ENCODE data around the gene TNFAIP8. TPM values are rescaled to one million over a fixed set of nuclear protein-coding genes. Genes with fewer than 3 reads are reported as not detected.
"Not testable (repeated sequence)": the region's sequence is repeated elsewhere in the genome, so short reads cannot be mapped to it uniquely, and the experiment has no call there.

TNFAIP8 gene
- total RNA-seq, 1 donor from 2014 or later, result 25.9 TPM

GRCh38 chr5:119435436-119436132 is 79.8 kb downstream of the TNFAIP8 start:
- Histone ChIP-seq H2AFZ (ENCODE audit: low read depth, low read length) (no peak overlapping the region), H3K79me2 (ENCODE audit: insufficient read depth, low read length) (no peaks in the 10 kb centered on the region), H3K4me3 (ENCODE audit: insufficient read depth, low read depth, low read length) (no peak overlapping the region), H4K20me1 (ENCODE audit: insufficient read depth, low read length) (no peaks in the 10 kb centered on the region), H3K9ac (ENCODE audit: low read length) (no peak overlapping the region), H3K27me3 (ENCODE audit: insufficient read depth, low read length) (no peaks in the 10 kb centered on the region), H3K4me1 (ENCODE audit: insufficient read depth, low read length) (no peaks in the 10 kb centered on the region), H3K27ac (ENCODE audit: low read depth, low read length) (no peak overlapping the region), H3K36me3 (ENCODE audit: insufficient read depth, low read length) (no peaks in the 10 kb centered on the region), H3K9me3 (ENCODE audit: insufficient read depth, low read depth, low read length) (no peaks in the 10 kb centered on the region), H3K4me2 (ENCODE audit: low read length) (no peak overlapping the region)
- TF ChIP-seq EZH2 (IDR thresholded peaks at IDR 0.05; ENCODE audit: insufficient read depth, low read length), result no peak
- peak; percentile 47 for TF ChIP-seq CTCF (IDR thresholded peaks at IDR 0.05; ENCODE audit: insufficient read depth, low read depth, low read length)
- peaks cover 3% of the 10 kb centered on the region for H3K27me3 Mint-ChIP-seq (ENCODE audit: low read depth, unreplicated experiment)
- no peaks in the 10 kb centered on the region for H3K36me3 Mint-ChIP-seq (ENCODE audit: low read depth, unreplicated experiment)
- no peaks in the 10 kb centered on the region for H3K4me1 Mint-ChIP-seq (ENCODE audit: low read depth, unreplicated experiment)
- H3K9me3 Mint-ChIP-seq (ENCODE audit: unreplicated experiment), result peaks cover 17% of the 10 kb centered on the region
- FAIRE-seq, result no peak
- H3K4me3 Mint-ChIP-seq (ENCODE audit: unreplicated experiment), result no peak overlapping the region
- no peak overlapping the region for H3K27ac Mint-ChIP-seq (ENCODE audit: unreplicated experiment)
- DNase-seq (ENCODE audit: low read depth), result peak; percentile 13

- not testable (repeated sequence) for H3K4me3 Mint-ChIP-seq (ENCODE audit: unreplicated experiment); H3K4me2 ChIP-seq (ENCODE audit: low read length); H2AFZ ChIP-seq (ENCODE audit: low read depth, low read length); FAIRE-seq; H3K27ac ChIP-seq (ENCODE audit: low read depth, low read length); H3K4me1 ChIP-seq (ENCODE audit: insufficient read depth, low read length); H3K9me3 Mint-ChIP-seq (ENCODE audit: unreplicated experiment); DNase-seq (ENCODE audit: low read depth); H3K36me3 Mint-ChIP-seq (ENCODE audit: low read depth, unreplicated experiment); H3K27me3 Mint-ChIP-seq (ENCODE audit: low read depth, unreplicated experiment); H3K9me3 ChIP-seq (ENCODE audit: insufficient read depth, low read depth, low read length); H3K27ac Mint-ChIP-seq (ENCODE audit: unreplicated experiment); H3K36me3 ChIP-seq (ENCODE audit: insufficient read depth, low read length); H3K27me3 ChIP-seq (ENCODE audit: insufficient read depth, low read length); H3K4me3 ChIP-seq (ENCODE audit: insufficient read depth, low read depth, low read length); H3K4me1 Mint-ChIP-seq (ENCODE audit: low read depth, unreplicated experiment); H3K79me2 ChIP-seq (ENCODE audit: insufficient read depth, low read length); H4K20me1 ChIP-seq (ENCODE audit: insufficient read depth, low read length); H3K9ac ChIP-seq (ENCODE audit: low read length)
These were observed 82.2 kb downstream of the TNFAIP8 start for GRCh38 chr5:119437785-119438586.

- H3K27ac ChIP-seq (ENCODE audit: low read depth, low read length); FAIRE-seq; H3K4me1 ChIP-seq (ENCODE audit: insufficient read depth, low read length); H3K9ac ChIP-seq (ENCODE audit: low read length); H3K4me1 Mint-ChIP-seq (ENCODE audit: low read depth, unreplicated experiment); H4K20me1 ChIP-seq (ENCODE audit: insufficient read depth, low read length); H3K4me3 ChIP-seq (ENCODE audit: insufficient read depth, low read depth, low read length); H3K36me3 Mint-ChIP-seq (ENCODE audit: low read depth, unreplicated experiment); H3K27me3 ChIP-seq (ENCODE audit: insufficient read depth, low read length); H3K4me3 Mint-ChIP-seq (ENCODE audit: unreplicated experiment); H3K4me2 ChIP-seq (ENCODE audit: low read length); H3K27ac Mint-ChIP-seq (ENCODE audit: unreplicated experiment); H3K9me3 Mint-ChIP-seq (ENCODE audit: unreplicated experiment); H3K36me3 ChIP-seq (ENCODE audit: insufficient read depth, low read length); H2AFZ ChIP-seq (ENCODE audit: low read depth, low read length); H3K9me3 ChIP-seq (ENCODE audit: insufficient read depth, low read depth, low read length); H3K79me2 ChIP-seq (ENCODE audit: insufficient read depth, low read length); H3K27me3 Mint-ChIP-seq (ENCODE audit: low read depth, unreplicated experiment): not testable (repeated sequence)
- peak; percentile 7 for DNase-seq (ENCODE audit: low read depth)
These were observed 82.7 kb downstream of the TNFAIP8 start for GRCh38 chr5:119438587-119438917.
